Activated CD8-positive, alpha-beta memory T cell treated with anti-CD3 and anti-CD28 coated beads, Interleukin-2, amount 10 ng/mL, durations not matched to agents 7 days and 5 days (primary cell): Measurements from ENCODE around the gene APBA2. TPM values are rescaled to one million over a fixed set of nuclear protein-coding genes. Genes with fewer than 3 reads are reported as not detected.

Experiments used
- ATAC-seq: fragments of 150-1000 bp; cut with Tn5 transposase; one replicate; pipeline ENCODE4 v1.10.0; 2021; ENCODE audit warnings: moderate library complexity
- CTCF ChIA-PET: fragments of 350-600 bp; sonication (Branson Sonifier 250); formaldehyde crosslinking; loops from one replicate; lab custom pipeline; 2021; ENCODE audit warnings: antibody characterized with exemption; lab: Charles Lee
- DNase-seq: peaks from one replicate; pipeline ENCODE4 v3.0.0-alpha.2; 2020
- H3K27ac Mint-ChIP-seq: one replicate; pipeline ENCODE4 v1.8.0; 2021; ENCODE audit warnings: mild to moderate bottlenecking, mixed read lengths
- H3K27me3 Mint-ChIP-seq: one replicate; pipeline ENCODE4 v1.8.0; 2021; ENCODE audit warnings: mixed read lengths
- H3K36me3 Mint-ChIP-seq: one replicate; pipeline ENCODE4 v1.8.0; 2021; ENCODE audit warnings: mild to moderate bottlenecking, mixed read lengths
- H3K4me1 Mint-ChIP-seq: one replicate; pipeline ENCODE4 v1.8.0; 2021; ENCODE audit warnings: mixed read lengths
- H3K4me3 Mint-ChIP-seq: one replicate; pipeline ENCODE4 v1.8.0; 2021; ENCODE audit warnings: mild to moderate bottlenecking, moderate library complexity, mixed read lengths
- H3K9me3 Mint-ChIP-seq: one replicate; pipeline ENCODE4 v1.8.0; 2022; ENCODE audit warnings: low read depth, mixed read lengths
- total RNA-seq, 2 experiments: library from RNA; stranded (reverse); gene quantifications; one replicate each; pipeline ENCODE4 v1.2.3, GENCODE V29; 2021

APBA2 gene
- total RNA-seq, 2 experiments from 2014 or later, result 2.6 to 7.9 TPM

GRCh38 chr15:28930476-28931291, 44.9 kb downstream of the APBA2 start:
- Mint-ChIP-seq H3K27me3 (peaks cover 2% of the 10 kb centered on the region), H3K4me3 (no peak overlapping the region), H3K27ac (no peak overlapping the region), H3K4me1 (peaks cover 9% of the 10 kb centered on the region), H3K36me3 (peaks cover 1% of the 10 kb centered on the region), H3K9me3 (no peaks in the 10 kb centered on the region)
- DNase-seq, result no peak
- ATAC-seq, result no peak
- CTCF ChIA-PET, result interaction anchor here (0.7 to 0.9 kb wide), 2 partner anchors 11 to 18 kb away, joined by 3 read pairs; no protein-coding TSS in a partner anchor

- Mint-ChIP-seq H3K4me1 (peaks cover 19% of the 10 kb centered on the region), H3K4me3 (no peak overlapping the region), H3K27ac (no peak overlapping the region), H3K9me3 (no peaks in the 10 kb centered on the region), H3K36me3 (no peaks in the 10 kb centered on the region), H3K27me3 (no peaks in the 10 kb centered on the region)
- CTCF ChIA-PET, result no interaction called here
- DNase-seq, result no peak
- no peak for ATAC-seq
Measured at GRCh38 chr15:28931828-28932227, 46.1 kb downstream of the APBA2 start.

GRCh38 chr15:28932361-28932760, 46.6 kb downstream of the APBA2 start:
- H3K4me1 Mint-ChIP-seq, result peaks cover 24% of the 10 kb centered on the region
- H3K27me3 Mint-ChIP-seq, result no peaks in the 10 kb centered on the region
- ATAC-seq, result no peak
- no peaks in the 10 kb centered on the region for H3K36me3 Mint-ChIP-seq
- no peak overlapping the region for H3K4me3 Mint-ChIP-seq
- DNase-seq, result no peak
- CTCF ChIA-PET, result no interaction called here
- H3K9me3 Mint-ChIP-seq, result no peaks in the 10 kb centered on the region
- no peak overlapping the region for H3K27ac Mint-ChIP-seq

GRCh38 chr15:28933710-28934445, 48.1 kb downstream of the APBA2 start:
- no peak for ATAC-seq

GRCh38 chr15:28934645-28935044, 48.9 kb downstream of the APBA2 start:
- H3K36me3 Mint-ChIP-seq, result no peaks in the 10 kb centered on the region
- ATAC-seq (no peak), DNase-seq (no peak)
- H3K27me3 Mint-ChIP-seq, result no peaks in the 10 kb centered on the region
- H3K4me3 Mint-ChIP-seq, result no peak overlapping the region
- H3K9me3 Mint-ChIP-seq, result no peaks in the 10 kb centered on the region
- CTCF ChIA-PET, result interaction anchor here (1.0 to 5.9 kb wide), 11 partner anchors 10 to 155 kb away, joined by 3 to 42 read pairs (median 5); no protein-coding TSS in a partner anchor
- peaks cover 36% of the 10 kb centered on the region for H3K4me1 Mint-ChIP-seq
- no peak overlapping the region for H3K27ac Mint-ChIP-seq

More at GRCh38 chr15:28933710-28934445, 48.1 kb downstream of the APBA2 start:
- no peaks in the 10 kb centered on the region for H3K9me3 Mint-ChIP-seq
- no peak overlapping the region for H3K27ac Mint-ChIP-seq
- no peak for DNase-seq
- H3K27me3 Mint-ChIP-seq, result no peaks in the 10 kb centered on the region
- CTCF ChIA-PET, result interaction anchor here (1.4 to 5.9 kb wide), 4 partner anchors 13 to 156 kb away, joined by 5 to 42 read pairs (median 20); no protein-coding TSS in a partner anchor
- peaks cover 31% of the 10 kb centered on the region for H3K4me1 Mint-ChIP-seq
- no peak overlapping the region for H3K4me3 Mint-ChIP-seq
- H3K36me3 Mint-ChIP-seq, result no peaks in the 10 kb centered on the region

- DNase-seq, result peak; percentile 78
- CTCF ChIA-PET, result interaction anchor here (0.7 to 5.9 kb wide), 11 partner anchors 10 to 154 kb away, joined by 3 to 42 read pairs (median 5); no protein-coding TSS in a partner anchor
- no peaks in the 10 kb centered on the region for H3K36me3 Mint-ChIP-seq
- ATAC-seq, result peak; percentile 72
- H3K27ac Mint-ChIP-seq, result no peak overlapping the region
- H3K9me3 Mint-ChIP-seq, result no peaks in the 10 kb centered on the region
- no peaks in the 10 kb centered on the region for H3K27me3 Mint-ChIP-seq
- H3K4me1 Mint-ChIP-seq, result peaks cover 40% of the 10 kb centered on the region
- H3K4me3 Mint-ChIP-seq, result no peak overlapping the region
Measured at GRCh38 chr15:28935316-28935715, 49.5 kb downstream of the APBA2 start.

GRCh38 chr15:28936081-28936480, 50.3 kb downstream of the APBA2 start:
- Mint-ChIP-seq H3K9me3 (no peaks in the 10 kb centered on the region), H3K27me3 (no peaks in the 10 kb centered on the region), H3K36me3 (no peaks in the 10 kb centered on the region), H3K27ac (no peak overlapping the region), H3K4me3 (no peak overlapping the region), H3K4me1 (peaks cover 46% of the 10 kb centered on the region)
- CTCF ChIA-PET, result interaction anchor here (0.7 to 5.9 kb wide), 8 partner anchors 14 to 153 kb away, joined by 3 to 42 read pairs (median 10); no protein-coding TSS in a partner anchor
- DNase-seq (no peak), ATAC-seq (no peak)

- Mint-ChIP-seq H3K4me1 (peaks cover 50% of the 10 kb centered on the region), H3K36me3 (no peaks in the 10 kb centered on the region), H3K27me3 (no peaks in the 10 kb centered on the region), H3K4me3 (no peak overlapping the region), H3K9me3 (no peaks in the 10 kb centered on the region), H3K27ac (no peak overlapping the region)
- DNase-seq (no peak), ATAC-seq (no peak)
- CTCF ChIA-PET, result interaction anchor here (1.3 to 5.9 kb wide), 5 partner anchors 13 to 154 kb away, joined by 6 to 42 read pairs (median 18); no protein-coding TSS in a partner anchor
Measured at GRCh38 chr15:28936481-28936881, 50.7 kb downstream of the APBA2 start.

- Mint-ChIP-seq H3K27me3 (no peaks in the 10 kb centered on the region), H3K4me3 (no peak overlapping the region), H3K9me3 (no peaks in the 10 kb centered on the region), H3K36me3 (no peaks in the 10 kb centered on the region), H3K27ac (peak overlapping the region; percentile 74), H3K4me1 (peaks cover 56% of the 10 kb centered on the region)
- ATAC-seq (no peak), DNase-seq (no peak)
- CTCF ChIA-PET, result interaction anchor here (1.3 to 5.9 kb wide), 4 partner anchors 12 to 153 kb away, joined by 6 to 42 read pairs (median 15); no protein-coding TSS in a partner anchor
Measured at GRCh38 chr15:28937271-28937670, 51.5 kb downstream of the APBA2 start.

GRCh38 chr15:28942046-28942445, 56.3 kb downstream of the APBA2 start:
- H3K36me3 Mint-ChIP-seq, result no peaks in the 10 kb centered on the region
- H3K27me3 Mint-ChIP-seq, result peaks cover 7% of the 10 kb centered on the region
- no peaks in the 10 kb centered on the region for H3K9me3 Mint-ChIP-seq
- DNase-seq, result peak; percentile 72
- H3K27ac Mint-ChIP-seq, result peak overlapping the region; percentile 55
- H3K4me3 Mint-ChIP-seq, result no peak overlapping the region
- H3K4me1 Mint-ChIP-seq, result peaks cover 53% of the 10 kb centered on the region
- CTCF ChIA-PET, result interaction anchor here (0.9 to 3.1 kb wide), 6 partner anchors 13 to 148 kb away, joined by 3 to 12 read pairs (median 4); no protein-coding TSS in a partner anchor
- peak; percentile 77 for ATAC-seq

- H3K4me1 Mint-ChIP-seq, result peaks cover 54% of the 10 kb centered on the region
- H3K9me3 Mint-ChIP-seq, result no peaks in the 10 kb centered on the region
- DNase-seq (no peak), ATAC-seq (no peak)
- no peak overlapping the region for H3K4me3 Mint-ChIP-seq
- H3K27ac Mint-ChIP-seq, result no peak overlapping the region
- CTCF ChIA-PET, result interaction anchor here (0.9 to 3.1 kb wide), 6 partner anchors 13 to 148 kb away, joined by 3 to 12 read pairs (median 4); no protein-coding TSS in a partner anchor
- peaks cover 7% of the 10 kb centered on the region for H3K27me3 Mint-ChIP-seq
- H3K36me3 Mint-ChIP-seq, result no peaks in the 10 kb centered on the region
Measured at GRCh38 chr15:28942571-28942970, 56.8 kb downstream of the APBA2 start.

- DNase-seq (no peak), ATAC-seq (no peak)
- Mint-ChIP-seq H3K27me3 (peaks cover 7% of the 10 kb centered on the region), H3K36me3 (no peaks in the 10 kb centered on the region), H3K4me1 (peaks cover 56% of the 10 kb centered on the region), H3K27ac (no peak overlapping the region), H3K4me3 (no peak overlapping the region), H3K9me3 (no peaks in the 10 kb centered on the region)
- CTCF ChIA-PET, result interaction anchor here (1.0 to 3.1 kb wide), 3 partner anchors 12 to 95 kb away, joined by 3 to 12 read pairs (median 3); no protein-coding TSS in a partner anchor
Measured at GRCh38 chr15:28943146-28943545, 57.4 kb downstream of the APBA2 start.
